Endometrial microvascular endothelial cells (primary cell): Measurements from ENCODE around the gene AQP12A. TPM values are rescaled to one million over a fixed set of nuclear protein-coding genes. Genes with fewer than 3 reads are reported as not detected.
"Not testable (repeated sequence)": the region's sequence is repeated elsewhere in the genome, so short reads cannot be mapped to it uniquely, and the experiment has no call there.

Experiments
- in situ Hi-C: cut with HindIII; loops from 2 replicates; pipeline ENCODE4 v1.10.0; 2017; ENCODE audit warnings: low sequenced_read_pairs, low pct_unique_long_range_greater_than_20kb; ENCODE audit errors: inconsistent ontology term
- total RNA-seq: library from RNA; depleted of rRNA; stranded (reverse); fragments of >200 nt; gene quantifications from one replicate; pipeline ENCODE4 v1.2.3, GENCODE V29; 2015; ENCODE audit errors: inconsistent ontology term

Gene AQP12A
- total RNA-seq, 1 donor from 2014 or later = not detected

- in situ Hi-C loops = no loop called here
Measured at GRCh38 chr2:240655931-240656886, 35.5 kb upstream of the AQP12A start.

DNA sequence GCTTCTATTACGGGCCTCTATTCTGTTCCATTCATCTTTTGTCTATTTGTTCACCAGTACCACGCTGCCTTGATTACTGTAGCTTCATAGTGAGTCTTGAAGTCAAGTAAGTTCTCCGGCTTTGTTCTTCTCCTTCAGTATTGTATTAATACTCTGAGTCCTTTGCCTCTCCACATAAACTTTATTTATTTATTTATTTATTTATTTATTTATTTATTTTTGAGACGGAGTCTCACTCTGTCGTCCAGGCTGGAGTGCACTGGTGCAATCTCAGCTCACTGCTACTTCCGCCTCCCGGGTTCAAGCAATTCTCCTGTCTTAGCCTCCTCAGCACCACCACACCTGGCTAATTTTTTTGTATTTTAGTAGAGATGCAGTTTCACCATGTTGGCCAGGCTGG, 31.8 kb upstream of the AQP12A start:
- in situ Hi-C loops = not testable (repeated sequence)

DNA sequence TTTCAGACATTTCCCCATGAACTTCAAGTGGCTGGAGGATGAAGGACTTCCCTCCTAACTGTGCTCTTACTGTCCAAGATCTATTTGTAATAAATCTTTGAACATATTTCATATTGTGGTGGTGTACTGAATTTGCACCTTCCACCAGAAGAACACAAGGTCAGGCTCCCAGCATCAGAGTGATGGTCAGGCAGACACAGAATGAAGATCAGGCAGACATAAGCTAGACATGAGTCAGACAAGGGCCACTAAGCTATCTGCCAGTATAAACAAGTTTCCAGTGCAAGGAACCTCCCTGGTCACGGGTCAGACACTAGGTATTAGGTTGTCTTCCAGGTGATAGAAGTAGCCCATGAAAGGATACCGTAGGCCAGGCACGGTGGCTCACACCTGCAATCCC, 29.0 kb upstream of the AQP12A start:
- in situ Hi-C loops = no loop called here

GRCh38 chr2:240663546-240664190, 28.0 kb upstream of the AQP12A start:
- in situ Hi-C loops = no loop called here

GRCh38 chr2:240664622-240665021, 27.0 kb upstream of the AQP12A start:
- in situ Hi-C loops = no loop called here

DNA sequence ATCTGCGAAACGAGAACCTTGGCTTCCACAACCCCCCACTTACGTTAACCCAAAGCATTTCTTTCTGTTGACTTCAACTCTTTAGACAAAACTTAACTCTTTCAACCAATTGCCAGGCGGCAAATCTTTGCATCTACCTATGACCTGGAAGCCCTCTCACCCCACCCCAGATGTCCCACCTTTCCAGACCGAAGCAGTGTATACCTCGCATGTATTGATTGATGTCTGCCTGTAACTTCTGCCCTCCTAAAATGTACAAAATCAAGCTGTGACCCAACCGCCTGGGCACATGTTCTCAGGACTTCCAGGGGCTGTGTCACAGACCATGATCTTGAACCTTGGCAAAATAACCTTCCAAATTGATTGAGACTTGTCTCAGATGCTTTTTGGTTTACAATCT, 21.3 kb upstream of the AQP12A start:
- in situ Hi-C loops = no loop called here

- in situ Hi-C loops = no loop called here
Measured at GRCh38 chr2:240670950-240671349, 20.7 kb upstream of the AQP12A start.

DNA sequence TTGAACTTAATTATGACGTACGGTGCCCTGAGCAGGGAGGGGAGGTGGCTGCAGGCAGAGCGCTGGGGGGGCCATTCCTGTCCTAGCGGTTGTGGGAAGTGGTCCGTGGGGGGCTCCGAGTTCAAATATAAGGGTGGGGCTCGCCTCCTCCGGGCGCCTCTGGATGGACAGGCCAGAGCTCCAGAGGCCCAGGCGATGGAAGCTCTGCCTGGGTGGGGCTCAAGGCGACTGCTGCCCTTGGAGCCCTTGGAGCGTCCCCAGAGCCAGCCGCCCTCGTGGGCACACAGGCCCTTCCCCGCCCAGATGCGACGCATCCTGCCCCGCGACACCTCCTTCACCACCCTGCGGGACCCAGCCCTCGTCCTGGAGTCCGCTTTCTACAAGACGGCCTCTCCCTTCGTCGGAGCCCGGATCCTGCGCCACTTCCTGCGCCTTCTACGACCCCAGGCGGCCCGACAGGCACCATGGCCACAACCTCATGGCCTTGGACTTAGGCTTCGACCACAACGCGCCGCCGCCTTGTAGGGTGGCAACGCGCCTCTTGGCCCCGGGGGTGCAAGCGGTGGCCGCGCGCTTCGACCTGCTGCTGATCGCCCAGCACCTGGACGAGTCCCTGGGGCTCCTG, 19.5 kb upstream of the AQP12A start:
- in situ Hi-C loops = no loop called here

DNA sequence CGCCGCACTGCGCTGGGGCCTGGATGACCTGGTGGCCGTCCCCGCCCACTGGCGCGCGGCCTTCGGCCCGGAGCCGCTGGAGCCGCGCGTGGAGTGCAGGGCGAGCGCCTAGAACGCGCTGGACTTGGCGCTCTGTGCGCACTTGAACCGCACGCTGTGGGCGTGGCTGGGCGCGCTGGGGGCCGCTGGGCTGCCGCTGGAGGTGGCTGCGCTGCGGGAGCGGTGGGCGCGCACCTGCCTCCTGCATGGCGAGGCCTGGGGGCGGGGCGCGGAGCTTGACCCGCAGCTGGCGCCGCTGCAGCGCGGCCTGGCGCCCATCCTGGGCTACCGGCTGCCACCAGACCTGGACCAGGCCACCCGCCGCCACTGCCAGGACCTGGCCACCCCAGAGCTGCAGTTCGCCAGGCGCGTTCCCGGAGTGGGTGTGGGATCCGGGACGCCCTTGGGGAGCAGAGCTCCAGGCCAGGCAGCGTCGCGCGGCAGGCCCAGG, 18.9 kb upstream of the AQP12A start:
- in situ Hi-C loops = no loop called here

- in situ Hi-C loops = not testable (repeated sequence)
Measured at GRCh38 chr2:240674461-240675184, 17.0 kb upstream of the AQP12A start.

GRCh38 chr2:240675345-240675744, 16.3 kb upstream of the AQP12A start:
- in situ Hi-C loops = not testable (repeated sequence)

- in situ Hi-C loops = not testable (repeated sequence)
Measured at GRCh38 chr2:240678043-240678442, 13.6 kb upstream of the AQP12A start.

DNA sequence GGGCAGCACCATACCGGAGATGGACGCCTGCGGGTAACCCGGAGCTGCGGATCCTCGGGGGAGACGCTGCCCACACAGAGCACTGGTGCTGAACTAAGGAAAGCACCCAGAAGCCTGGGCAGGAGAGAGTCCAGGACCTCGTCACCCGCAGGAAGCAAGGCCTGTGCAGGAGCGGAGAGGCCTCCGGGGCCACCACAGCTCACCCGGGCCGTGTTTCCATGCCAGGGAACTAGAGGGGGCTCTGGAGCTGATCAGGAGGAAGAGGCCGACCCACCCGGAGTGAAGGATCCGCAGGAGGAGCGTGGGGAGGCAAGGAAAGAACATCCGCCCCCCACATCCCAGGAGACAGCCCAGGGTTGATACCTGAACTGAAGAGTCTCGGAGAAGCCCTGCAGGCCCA, 12.8 kb upstream of the AQP12A start:
- in situ Hi-C loops = not testable (repeated sequence)

DNA sequence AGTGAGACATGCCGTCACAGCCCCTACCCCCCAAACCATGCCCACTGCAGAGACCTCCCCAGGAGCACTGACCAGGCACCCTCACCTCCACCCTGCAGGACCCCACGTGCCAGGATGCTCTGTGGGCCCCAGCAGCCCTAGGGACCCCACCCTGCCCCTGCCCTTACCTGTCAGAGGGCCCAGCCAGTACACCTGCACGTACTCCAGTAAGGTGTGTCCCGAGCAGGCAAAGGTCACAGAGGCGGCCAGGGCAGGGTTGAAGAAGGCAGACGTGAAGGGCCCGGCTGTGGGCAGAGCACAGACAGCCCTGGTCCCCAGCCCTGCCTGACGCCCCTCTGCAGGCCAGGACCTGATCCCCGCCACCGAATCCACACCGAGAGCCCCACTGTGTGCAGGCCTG, 11.5 kb upstream of the AQP12A start:
- in situ Hi-C loops = not testable (repeated sequence)

DNA sequence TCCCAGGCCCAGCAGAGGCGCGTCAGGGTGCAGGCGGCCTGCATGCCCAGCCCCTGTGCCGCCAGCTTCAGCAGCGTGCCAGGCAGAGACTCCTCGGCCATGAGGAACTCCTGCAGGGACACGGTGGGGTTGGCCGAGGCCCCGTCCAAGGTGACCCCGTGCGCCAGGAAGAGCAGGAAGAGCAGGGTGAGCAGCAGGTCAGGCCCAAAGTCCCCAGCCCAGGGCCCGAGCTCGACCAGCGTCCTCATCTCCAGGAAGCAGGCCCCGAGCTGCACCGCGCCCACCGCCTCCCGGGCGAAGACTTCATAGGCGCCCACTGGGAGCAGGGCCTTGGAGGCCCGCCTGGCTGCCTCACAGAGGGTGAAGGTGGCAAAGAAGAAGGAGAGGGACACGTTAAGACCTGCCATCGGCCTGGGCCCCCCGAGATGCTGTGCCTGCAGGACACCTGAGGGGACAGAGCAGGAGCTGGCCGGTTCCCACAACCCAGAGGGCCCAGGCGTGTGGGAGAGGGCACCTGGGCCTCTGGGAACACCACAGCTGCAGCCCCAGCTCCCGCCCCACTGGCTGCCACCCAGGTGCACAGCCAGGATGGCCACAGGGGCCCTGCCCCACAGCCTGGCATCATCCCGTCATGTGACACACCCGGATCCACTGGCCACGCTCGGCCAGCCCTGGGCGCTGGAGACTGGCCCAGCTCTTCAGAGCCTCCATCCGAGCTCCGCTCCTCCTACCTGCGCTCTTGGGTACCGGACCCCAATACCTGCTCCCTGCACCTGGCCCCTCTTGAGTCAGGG, 9.0 kb upstream of the AQP12A start, which contains the start of gene AQP12B:
Gene AQP12B (minus strand): TSS at position 455 of the 794 bp plus-strand sequence. CDS start 48 bp downstream, at position 407.
- in situ Hi-C loops = not testable (repeated sequence)

GRCh38 chr2:240683329-240683979, 8.2 kb upstream of the AQP12A start:
- in situ Hi-C loops = not testable (repeated sequence)

GRCh38 chr2:240683980-240684728, 7.5 kb upstream of the AQP12A start:
- in situ Hi-C loops = not testable (repeated sequence)
